NCI-H510A (cell line): ENCODE data around the gene RHCG.

ENCODE experiments used
- DNase-seq: peaks from one replicate; lab custom pipeline; 2025; lab: John Stamatoyannopoulos, UW

The RHCG gene

DNA sequence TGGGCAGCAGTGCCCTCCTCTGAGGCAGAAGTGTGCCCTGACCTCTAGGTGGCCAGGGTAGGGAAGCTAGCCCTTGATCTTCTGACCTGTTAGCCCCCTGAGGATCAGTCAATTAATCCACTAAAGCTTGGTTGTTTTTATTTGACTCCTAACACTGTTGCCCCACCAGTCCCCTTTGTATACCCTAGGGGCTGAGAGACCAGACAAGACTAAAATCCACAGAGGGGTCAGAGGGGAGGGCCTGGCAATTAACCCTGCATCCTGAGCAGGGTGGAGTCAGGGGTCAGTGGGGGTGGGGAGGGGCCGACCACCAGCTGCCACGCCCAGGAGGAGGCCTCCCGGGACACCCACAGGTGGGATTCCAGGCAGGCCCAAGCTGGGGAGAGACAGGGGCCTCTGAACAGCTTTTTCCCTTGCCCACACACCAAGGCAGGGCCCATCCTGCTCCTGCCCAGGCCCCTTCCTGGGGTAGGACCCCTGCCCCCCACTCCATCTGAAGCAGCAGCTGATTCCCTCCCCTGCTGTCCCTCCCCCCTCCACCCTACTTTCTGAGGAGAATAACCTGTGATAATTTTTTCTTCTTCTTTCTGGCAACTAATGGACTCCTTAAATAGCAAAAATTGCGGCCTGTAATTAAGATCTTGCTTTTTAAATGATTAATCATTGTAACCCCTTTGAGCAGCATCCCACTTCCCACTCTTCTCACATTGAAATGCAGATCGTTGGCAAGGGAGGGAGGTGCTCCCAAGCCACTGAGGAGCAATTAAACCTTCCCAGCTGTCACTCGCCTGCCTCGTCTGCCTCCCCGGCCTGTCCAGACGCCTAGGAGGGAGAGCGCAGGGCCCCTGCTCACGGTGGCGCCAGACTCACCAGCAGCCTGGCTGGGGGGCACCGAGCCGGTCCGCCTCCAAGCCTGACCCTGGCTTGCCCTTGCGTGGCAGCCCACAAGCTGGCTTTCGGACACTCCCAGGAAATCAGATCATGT is 51.9 kb downstream of the RHCG start:
- no peak for DNase-seq

DNA sequence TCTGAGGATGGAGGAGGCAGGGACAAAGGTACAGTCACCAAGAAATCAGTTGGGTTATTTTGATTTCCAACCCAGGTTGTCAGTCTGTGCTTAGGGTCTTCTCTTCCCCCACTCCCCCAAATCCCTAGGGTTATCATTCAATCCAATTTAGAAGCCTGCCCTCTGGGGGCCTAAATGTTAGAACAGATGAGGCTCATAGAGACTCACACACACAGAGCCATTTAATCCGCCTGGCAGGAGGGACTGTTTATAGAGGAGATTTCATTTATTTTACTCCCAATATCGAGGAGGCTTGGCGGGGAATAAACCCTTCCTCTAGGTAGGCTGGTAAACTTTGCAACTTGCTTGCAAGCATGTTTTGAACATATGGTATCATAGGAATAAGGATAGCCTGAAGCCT is 52.8 kb downstream of the RHCG start:
- no peak for DNase-seq

DNA sequence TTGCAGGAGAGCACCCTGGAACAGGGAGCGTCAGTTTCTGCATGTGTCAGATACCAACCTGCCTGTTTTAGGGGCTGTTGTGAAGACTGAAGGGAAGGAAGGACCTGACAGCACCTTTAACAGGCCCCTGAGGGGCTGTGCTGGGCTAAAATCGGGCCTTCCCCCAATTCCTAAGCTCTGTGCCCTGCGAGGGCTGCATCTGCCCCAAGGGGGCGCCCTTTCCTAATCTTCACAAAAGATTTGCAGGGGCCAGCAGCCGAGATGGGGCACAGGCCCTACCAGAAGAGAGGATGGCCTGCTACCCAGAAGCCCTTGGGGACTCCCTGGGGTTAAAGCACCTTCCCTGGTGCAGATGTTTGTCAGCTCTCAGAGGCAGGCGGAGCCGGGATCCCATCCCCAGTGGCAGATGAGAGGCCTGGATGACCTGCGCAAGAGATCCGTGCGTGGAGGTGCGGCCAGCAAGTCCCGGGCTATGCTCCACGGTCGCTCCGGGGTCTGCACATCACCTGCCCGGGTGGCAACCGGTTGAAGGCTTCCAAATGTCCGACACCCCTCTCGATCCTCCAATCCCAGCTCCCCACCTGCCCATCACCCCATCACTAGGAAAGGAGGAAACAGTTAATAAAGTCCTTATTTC is 53.6 kb downstream of the RHCG start:
- DNase-seq = no peak

DNA sequence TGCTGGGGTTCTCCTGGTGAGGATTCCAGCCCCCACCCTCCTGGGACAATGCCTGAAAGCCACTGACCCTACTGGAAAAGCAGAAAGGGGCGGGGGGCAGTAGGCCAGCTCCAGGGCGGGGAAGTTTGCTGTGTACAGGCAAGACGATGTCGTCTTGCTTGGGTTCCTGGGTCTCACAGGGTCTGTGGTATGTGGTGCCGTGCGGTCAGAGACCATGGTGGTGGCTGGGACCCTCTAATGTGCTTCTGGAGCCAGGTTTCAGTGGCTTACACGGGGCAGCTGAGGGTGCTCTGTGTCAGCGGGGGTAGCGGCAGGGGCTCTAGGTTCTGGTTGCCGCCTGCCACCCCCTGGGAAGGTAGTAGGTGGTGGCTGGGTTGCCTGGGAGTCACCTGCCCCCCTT is 54.2 kb downstream of the RHCG start:
- no peak for DNase-seq

DNA sequence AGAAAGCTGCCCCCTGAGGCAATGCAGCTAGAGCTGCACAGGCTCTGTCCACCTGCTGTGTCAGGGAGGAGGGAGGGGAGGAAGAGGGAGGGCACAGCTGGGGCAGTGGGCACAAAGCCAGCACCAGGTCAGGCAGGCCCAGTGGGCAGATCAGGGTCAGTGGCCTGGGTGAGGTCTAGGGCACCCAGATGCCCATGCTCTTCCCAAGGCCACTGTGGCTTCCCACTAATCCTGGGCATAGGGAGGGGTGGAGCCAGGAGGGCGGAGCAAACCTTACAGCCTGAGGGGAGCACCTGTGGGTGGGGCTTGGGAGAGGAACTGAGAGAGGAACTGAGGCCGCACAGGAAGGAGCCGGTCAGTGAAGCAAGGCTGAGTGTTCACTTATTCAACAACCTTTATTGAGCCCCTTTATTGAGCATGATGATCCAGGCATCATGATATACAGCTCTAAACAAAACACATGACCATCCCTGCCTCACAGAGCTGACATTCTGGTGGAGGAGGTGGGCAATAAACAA is 55.0 kb downstream of the RHCG start:
- DNase-seq = no peak

DNA sequence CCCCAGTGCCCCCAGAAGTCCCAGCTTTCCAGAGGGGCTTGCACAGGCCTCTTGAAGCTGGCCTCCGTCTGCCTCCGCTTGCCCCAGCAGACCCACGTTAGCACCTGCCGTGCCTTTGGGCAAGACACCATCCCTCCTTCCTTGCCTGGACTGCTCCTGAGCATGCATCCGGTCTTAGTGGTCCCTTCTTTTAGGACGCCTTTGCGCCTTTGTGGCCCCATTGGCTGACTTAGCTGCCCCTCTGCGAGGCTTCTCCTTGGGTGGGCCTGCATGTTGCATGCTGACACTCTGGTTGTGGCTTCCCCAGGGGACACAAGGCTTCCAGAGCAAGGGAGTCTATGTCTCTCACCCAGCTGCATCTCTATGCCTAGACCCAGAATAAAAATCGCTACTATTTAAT is 56.6 kb downstream of the RHCG start:
- DNase-seq = no peak

DNA sequence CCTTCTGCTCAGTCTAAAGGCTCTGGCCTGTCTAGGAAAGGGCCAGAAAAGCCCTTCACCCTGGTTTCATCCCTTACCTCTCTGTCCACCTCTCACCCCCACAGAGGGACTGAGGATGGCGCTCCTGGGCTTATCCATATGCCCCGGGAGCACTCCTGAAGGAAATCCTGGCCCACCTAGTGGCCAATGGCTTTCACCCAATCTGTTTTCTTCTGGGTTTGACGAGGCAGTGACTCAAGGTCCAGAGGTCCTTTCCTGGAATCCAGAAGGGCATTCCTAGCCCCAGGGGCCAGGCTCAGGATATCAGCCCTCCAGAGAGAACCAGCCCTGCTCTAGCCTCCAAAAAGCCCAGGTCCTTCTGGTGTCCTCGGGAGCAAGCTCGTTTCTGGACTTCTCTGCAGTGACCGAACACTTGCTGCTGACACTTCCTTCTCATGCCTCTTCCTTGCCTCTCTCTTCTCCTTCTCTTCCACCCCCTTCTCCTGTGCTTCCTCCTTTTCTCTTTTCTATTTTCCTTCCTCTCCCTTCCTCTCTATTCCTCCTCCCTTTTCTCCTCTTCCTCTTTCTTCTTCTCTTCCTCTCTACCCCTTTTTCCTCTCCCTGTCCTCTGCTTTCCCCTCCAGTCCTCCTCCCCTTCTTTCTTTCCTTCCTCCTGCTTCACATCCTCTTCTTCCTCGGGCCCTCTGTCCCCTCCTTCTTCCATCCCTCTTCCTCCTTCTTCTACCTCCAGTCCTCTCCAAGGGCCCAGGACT is 59.6 kb downstream of the RHCG start:
- no peak for DNase-seq

DNA sequence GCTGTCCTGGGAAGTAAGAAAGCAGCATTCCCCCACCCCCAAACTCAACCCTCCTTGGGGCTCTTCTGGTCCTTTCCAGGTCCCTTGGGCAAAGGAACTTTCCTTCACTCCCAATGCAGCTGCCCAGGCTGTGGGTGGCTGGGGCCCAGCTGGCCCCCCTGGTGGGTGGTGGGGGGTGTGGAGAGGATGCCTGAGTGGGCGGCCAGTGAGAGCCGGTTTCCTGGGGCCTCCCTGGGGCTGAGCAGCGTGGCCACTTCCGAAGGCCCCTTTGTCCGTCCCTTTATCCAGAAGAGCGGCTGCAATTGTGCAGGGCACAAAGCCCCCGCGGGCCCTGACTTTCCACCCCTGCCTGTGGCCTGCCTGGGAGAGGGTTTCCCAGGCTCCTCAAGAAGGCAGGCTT is 61.0 kb downstream of the RHCG start:
- DNase-seq = no peak

DNA sequence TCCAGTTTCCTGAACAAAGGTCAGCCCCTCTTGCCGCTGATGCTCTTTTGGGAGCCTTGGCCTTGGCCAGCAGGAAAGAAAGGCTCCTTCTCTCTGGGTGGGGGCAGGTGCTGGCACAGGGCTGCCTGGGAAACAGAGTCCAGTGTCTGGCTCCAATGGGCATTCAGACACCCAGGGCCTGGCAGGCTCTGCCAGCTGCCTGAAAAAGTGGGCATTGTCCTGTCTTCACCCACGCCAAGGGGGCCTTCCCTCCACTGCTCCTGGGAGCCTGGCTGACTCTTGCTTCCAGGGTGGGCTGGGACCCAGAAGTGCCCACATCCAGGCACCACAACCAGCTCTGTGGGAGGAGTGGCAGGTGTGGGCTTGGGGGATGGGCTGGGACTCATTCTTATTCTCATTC is 62.7 kb downstream of the RHCG start:
- DNase-seq = no peak

DNA sequence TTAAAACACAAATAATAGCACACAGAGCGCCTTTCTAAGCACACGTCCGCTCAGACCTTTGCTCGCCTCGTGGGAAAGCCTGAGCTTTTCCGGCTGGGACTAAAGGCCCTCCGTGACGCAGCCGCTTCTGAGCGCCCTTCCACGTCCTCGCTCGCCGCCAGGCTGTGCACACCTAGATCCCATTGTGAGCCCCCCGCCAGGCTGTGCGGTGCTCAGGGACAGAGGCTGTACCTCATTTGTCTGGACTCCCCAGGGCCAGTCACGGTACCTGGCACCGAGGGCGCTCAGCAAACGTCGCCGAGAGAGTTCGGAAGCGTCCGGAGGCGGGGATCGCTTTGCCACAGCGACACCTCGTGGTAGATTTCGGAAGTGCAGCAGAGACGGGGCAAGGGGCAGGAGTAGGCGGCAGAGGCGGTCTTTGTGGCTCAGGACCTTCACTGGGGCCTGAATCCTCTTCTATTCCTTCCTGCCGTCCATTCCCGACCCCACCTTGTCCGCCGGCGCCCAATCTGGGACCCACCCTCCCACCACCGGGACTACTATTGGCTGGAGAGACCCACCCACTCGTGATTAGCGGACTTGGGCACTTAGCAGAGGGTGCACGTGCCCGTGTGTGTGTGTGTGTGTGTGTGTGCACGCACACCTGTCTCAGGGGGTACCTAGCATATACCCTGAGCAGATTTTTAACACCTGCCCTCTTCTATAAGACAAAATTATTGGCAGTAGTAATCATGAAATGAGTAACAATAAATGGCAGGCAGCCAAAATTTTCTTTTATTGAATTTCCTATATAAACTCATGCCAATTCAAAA is 65.6 kb downstream of the RHCG start:
- no peak for DNase-seq

DNA sequence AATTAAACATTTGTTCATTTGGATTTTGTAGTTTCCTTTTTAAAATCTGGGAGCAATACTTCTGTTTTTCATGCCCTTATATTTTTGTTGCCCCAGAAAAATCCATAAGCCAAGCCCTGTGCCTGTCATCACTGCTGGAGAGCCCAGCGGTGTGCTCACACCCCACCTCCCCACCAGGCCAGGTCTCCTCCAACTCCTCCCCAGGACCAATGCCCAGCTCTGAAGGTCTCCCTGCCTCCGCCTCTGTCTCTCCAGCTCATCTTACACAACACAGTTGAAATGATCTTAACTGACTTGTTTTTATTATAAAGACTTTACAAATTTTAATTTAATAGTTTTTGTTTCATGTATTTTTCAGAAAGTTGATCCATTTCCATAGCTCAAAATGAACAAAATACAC is 66.4 kb downstream of the RHCG start:
- DNase-seq = no peak

DNA sequence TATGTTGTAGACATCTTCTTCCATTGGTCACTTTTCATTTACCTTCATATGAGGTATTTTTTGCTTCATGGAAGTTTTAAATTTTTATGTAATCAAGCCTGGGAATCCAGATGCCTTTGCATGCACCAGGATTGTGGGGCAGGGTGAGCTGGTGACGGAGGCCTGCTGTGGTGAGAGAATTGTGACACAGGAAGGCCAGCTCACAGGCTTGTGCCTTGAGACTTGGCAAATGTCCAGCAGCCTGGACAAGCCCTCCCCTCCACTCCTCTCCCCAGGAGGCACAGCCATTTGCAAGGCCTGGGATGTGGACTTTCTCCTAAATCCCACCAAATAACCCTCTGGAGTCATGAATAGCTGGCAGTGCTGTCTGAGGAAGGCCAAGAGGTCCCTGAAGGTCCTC is 67.4 kb downstream of the RHCG start:
- DNase-seq = no peak

DNA sequence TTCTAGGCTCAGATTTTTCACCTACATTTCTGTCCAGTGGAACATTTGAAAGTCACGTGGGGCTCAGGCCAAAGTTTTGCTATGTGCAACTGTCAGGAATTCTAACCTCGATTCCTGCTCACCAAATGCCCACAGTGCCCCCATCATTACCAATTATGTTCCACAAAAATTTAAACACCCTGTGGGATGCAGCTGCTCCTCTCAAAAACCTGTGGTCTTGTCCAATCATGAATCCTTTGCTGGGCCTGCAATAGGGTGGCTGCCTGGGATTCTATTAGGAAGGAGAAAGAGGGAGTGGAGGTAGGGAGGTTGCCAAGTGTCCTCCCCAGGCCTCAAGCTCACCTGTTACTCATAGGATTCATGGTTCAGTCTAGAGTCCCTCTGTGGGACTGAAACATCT is 68.1 kb downstream of the RHCG start:
- DNase-seq = no peak

DNA sequence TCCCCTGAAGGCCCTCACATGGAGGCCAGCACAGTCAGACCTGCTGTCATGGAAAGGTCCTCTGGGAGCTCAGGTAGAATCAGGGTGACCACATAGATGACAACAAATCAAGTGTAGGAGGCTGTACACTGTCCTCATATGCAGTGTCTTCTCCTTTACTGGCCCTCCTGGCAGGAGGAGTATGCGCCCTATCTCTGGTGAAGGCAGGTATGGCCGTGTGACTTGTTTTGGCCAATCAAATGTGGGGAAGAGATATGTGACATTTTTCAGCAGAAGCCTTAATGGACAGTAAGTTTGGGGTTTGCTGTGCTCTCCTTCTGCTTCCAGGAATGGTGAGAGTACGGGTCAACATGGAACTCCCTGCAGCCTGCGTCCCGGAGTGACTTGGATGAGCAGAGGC is 69.9 kb downstream of the RHCG start:
- DNase-seq = no peak

DNA sequence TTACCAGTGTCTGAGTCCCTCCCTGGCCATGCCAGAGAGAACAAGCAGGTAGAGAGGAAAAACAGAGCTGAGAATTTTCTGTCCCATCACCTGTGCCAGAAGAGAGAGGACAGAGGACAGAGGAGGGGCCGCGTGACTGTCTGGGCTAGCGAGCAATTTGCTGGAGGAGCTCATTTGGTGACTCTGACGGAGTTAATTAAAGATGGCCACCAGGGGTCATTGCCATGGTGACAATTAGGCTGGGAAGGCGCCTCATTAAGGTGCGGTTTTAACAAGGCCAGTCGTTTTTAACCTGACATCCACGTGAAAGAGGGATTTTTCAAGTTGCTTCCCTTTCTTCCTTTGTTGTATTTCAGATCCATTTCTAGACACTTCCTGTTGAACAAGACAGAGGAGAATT is 72.4 kb downstream of the RHCG start:
- no peak for DNase-seq
